ENCODE results near the gene ZNF552. TPM values are rescaled to one million over a fixed set of nuclear protein-coding genes. Genes with fewer than 3 reads are reported as not detected.

Gene ZNF552
- total and polyA plus RNA-seq, 2 of the 13 experiments (the other 11 are each of a cell fraction or from before 2014, with no cell fraction given) = 8.1 to 16.6 TPM

GRCh38 chr19:57769345-57770131 lies 45.2 kb downstream of the ZNF552 start, which contains the start of gene ZNF586:
ZNF586 (plus strand) TSS chr19:57769676; CDS start chr19:57769843, 167 bp downstream.
- Histone ChIP-seq H3K79me2 (ENCODE audit: insufficient read depth, low read length) (no peaks in the 10 kb centered on the region), H2AFZ (ENCODE audit: low read length) (no peak within 1 kb of the TSS), H3K4me2 (ENCODE audit: low read depth, low read length) (no peak within 1 kb of the TSS), H3K36me3 (replicated peaks in 1 of 2; ENCODE audit: control insufficient read depth in 1 of 2, insufficient read depth in 2 of 2, low read length in 2 of 2) (peaks cover 0 to 15% of the 10 kb centered on the region in 2 experiments; a peak in 1 of 5 replicates), H3K27me3 (ENCODE audit: control insufficient read depth in 1 of 2, insufficient read depth in 2 of 2, low read length in 2 of 2) (no peaks in the 10 kb centered on the region), H3K9me3 (ENCODE audit: low read length) (no peaks in the 10 kb centered on the region), H3K9ac (ENCODE audit: insufficient read depth, low read depth, low read length) (no peak within 1 kb of the TSS), H3K4me1 (ENCODE audit: insufficient read depth, low read length) (no peaks in the 10 kb centered on the region), H4K20me1 (ENCODE audit: insufficient read depth, low read length) (no peaks in the 10 kb centered on the region), H3K4me3 (replicated peaks in 1 of 3; ENCODE audit: insufficient read depth in 1 of 3, low read depth in 2 of 3, low read length in 3 of 3) (no peak within 1 kb of the TSS), H3K27ac (ENCODE audit: extremely low read length, insufficient read depth, low read length) (no peak within 1 kb of the TSS)
- in situ Hi-C loops (cut with HindIII; ENCODE audit: extremely low pct_ligation_motif_present, low pct_unique_long_range_greater_than_20kb) (no loop called here), intact Hi-C loops (cut with micrococcal nuclease; ENCODE audit: unreplicated experiment) (no loop called here)
- FAIRE-seq (no peak), DNase-seq (ENCODE audit: low spot score) (no peak), ATAC-seq (no peak)
- BruUV-seq (replicated peaks) = no TSS peak
- ChIA-PET POLR2A (no interaction called here), CTCF (ENCODE audit: low intra/inter-chr PET ratio, low total read pairs) (no interaction called here)
- TF ChIP-seq, protein P1, sequence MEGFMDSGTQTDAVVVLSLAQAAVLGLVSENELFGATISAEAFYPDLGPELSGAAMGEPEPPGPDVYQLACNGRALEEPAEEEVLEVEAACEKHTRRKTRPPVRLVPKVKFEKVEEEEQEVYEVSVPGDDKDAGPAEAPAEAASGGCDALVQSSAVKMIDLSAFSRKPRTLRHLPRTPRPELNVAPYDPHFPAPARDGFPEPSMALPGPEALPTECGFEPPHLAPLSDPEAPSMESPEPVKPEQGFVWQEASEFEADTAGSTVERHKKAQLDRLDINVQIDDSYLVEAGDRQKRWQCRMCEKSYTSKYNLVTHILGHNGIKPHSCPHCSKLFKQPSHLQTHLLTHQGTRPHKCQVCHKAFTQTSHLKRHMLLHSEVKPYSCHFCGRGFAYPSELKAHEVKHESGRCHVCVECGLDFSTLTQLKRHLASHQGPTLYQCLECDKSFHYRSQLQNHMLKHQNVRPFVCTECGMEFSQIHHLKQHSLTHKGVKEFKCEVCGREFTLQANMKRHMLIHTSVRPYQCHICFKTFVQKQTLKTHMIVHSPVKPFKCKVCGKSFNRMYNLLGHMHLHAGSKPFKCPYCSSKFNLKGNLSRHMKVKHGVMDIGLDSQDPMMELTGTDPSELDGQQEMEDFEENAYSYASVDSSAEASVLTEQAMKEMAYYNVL (CRISPR knock-in tag; IDR thresholded peaks at IDR 0.05; ENCODE audit: borderline replicate concordance) = no peak
- no peak for TF ChIP-seq ZNF354B (CRISPR knock-in tag; IDR thresholded peaks at IDR 0.05)
- TF ChIP-seq HES4 (CRISPR knock-in tag; IDR thresholded peaks at IDR 0.05; ENCODE audit: borderline replicate concordance) = no peak
- no peak for TF ChIP-seq ZFP37 (CRISPR knock-in tag; IDR thresholded peaks at IDR 0.05; ENCODE audit: borderline replicate concordance)
- TF ChIP-seq ZC3H4 (CRISPR knock-in tag; IDR thresholded peaks at IDR 0.05; ENCODE audit: borderline replicate concordance) = no peak
- TF ChIP-seq ZBTB7A (CRISPR knock-in tag; IDR thresholded peaks at IDR 0.05) = no peak
- TF ChIP-seq ZNF749 (CRISPR knock-in tag; IDR thresholded peaks at IDR 0.05; ENCODE audit: borderline replicate concordance) = no peak
- no peak for TF ChIP-seq SRSF4 (IDR thresholded peaks at IDR 0.05; ENCODE audit: low read depth, low read length, poor library complexity, severe bottlenecking)
- TF ChIP-seq AHR (CRISPR knock-in tag; IDR thresholded peaks at IDR 0.05) = no peak
- TF ChIP-seq ZNF672 (CRISPR knock-in tag; IDR thresholded peaks at IDR 0.05) = no peak
- TF ChIP-seq PAX8 (CRISPR knock-in tag; IDR thresholded peaks at IDR 0.05; ENCODE audit: borderline replicate concordance) = no peak
- no peak for TF ChIP-seq KDM5B (CRISPR knock-in tag; IDR thresholded peaks at IDR 0.05; ENCODE audit: borderline replicate concordance)
- TF ChIP-seq ZNF20 (CRISPR knock-in tag; IDR thresholded peaks at IDR 0.05) = no peak
- no peak for TF ChIP-seq HNF4G (IDR thresholded peaks at IDR 0.05; ENCODE audit: borderline replicate concordance, low read depth, low read length)
- TF ChIP-seq HNF4G (CRISPR knock-in tag; IDR thresholded peaks at IDR 0.05; ENCODE audit: borderline replicate concordance, low read depth) = no peak
- no peak for TF ChIP-seq ZNF205 (CRISPR knock-in tag; IDR thresholded peaks at IDR 0.05)
- no peak for TF ChIP-seq REL (CRISPR knock-in tag; conservative IDR thresholded peaks at IDR 0.05)
- WGBS (ENCODE audit: low lambda C conversion rate) = over 99% methylated on average over 49 of the region's 61 CpGs
